Activated naive CD8-positive, alpha-beta T cell treated with anti-CD3 and anti-CD28 coated beads, Interleukin-2, amount 10 ng/mL, durations not matched to agents 7 days and 5 days (primary cell): ENCODE data around the gene HELQ. TPM values are rescaled to one million over a fixed set of nuclear protein-coding genes. Genes with fewer than 3 reads are reported as not detected.
"Not testable (repeated sequence)": the region's sequence is repeated elsewhere in the genome, so short reads cannot be mapped to it uniquely, and the experiment has no call there.

ENCODE experiments used
- ATAC-seq: fragments of 150-1000 bp; cut with Tn5 transposase; one replicate; pipeline ENCODE4 v1.10.0; 2021; ENCODE audit warnings: low read depth, moderate library complexity
- POLR2A ChIA-PET: fragments of 350-600 bp; sonication (Branson Sonifier 250); formaldehyde crosslinking; loops from one replicate; lab custom pipeline; 2021; ENCODE audit warnings: antibody characterized with exemption; lab: Charles Lee
- DNase-seq: peaks from one replicate; pipeline ENCODE4 v3.0.0; 2021
- H3K27ac Mint-ChIP-seq: one replicate; pipeline ENCODE4 v1.8.0; 2022; ENCODE audit warnings: mild to moderate bottlenecking, mixed read lengths
- H3K27me3 Mint-ChIP-seq: one replicate; pipeline ENCODE4 v1.8.0; 2022; ENCODE audit warnings: mild to moderate bottlenecking, moderate library complexity, mixed read lengths
- H3K36me3 Mint-ChIP-seq: one replicate; pipeline ENCODE4 v1.8.0; 2021; ENCODE audit warnings: mild to moderate bottlenecking, mixed read lengths
- H3K4me1 Mint-ChIP-seq: one replicate; pipeline ENCODE4 v1.8.0; 2021; ENCODE audit warnings: mixed read lengths
- H3K4me3 Mint-ChIP-seq: one replicate; pipeline ENCODE4 v1.8.0; 2022; ENCODE audit warnings: mild to moderate bottlenecking, moderate library complexity, mixed read lengths
- H3K9me3 Mint-ChIP-seq: one replicate; pipeline ENCODE4 v1.8.0; 2021; ENCODE audit warnings: mixed read lengths
- total RNA-seq, 2 experiments: library from RNA; stranded (reverse); gene quantifications; one replicate each; pipeline ENCODE4 v1.2.3, GENCODE V29; 2021

HELQ gene
- total RNA-seq, 2 experiments from 2014 or later: 27.4 to 28.7 TPM

- H3K27ac Mint-ChIP-seq: no peak overlapping the region
- no peak for DNase-seq
- no peaks in the 10 kb centered on the region for H3K4me1 Mint-ChIP-seq
- POLR2A ChIA-PET: no interaction called here
- H3K9me3 Mint-ChIP-seq: no peaks in the 10 kb centered on the region
- no peak overlapping the region for H3K4me3 Mint-ChIP-seq
- H3K27me3 Mint-ChIP-seq: no peaks in the 10 kb centered on the region
- peaks cover 26% of the 10 kb centered on the region for H3K36me3 Mint-ChIP-seq
- ATAC-seq: no peak
These were observed 41.9 kb downstream of the HELQ start for GRCh38 chr4:83413676-83414075.

- no peaks in the 10 kb centered on the region for H3K27me3 Mint-ChIP-seq
- no peak overlapping the region for H3K27ac Mint-ChIP-seq
- H3K4me3 Mint-ChIP-seq: no peak overlapping the region
- no peaks in the 10 kb centered on the region for H3K9me3 Mint-ChIP-seq
- no peak for DNase-seq
- H3K36me3 Mint-ChIP-seq: peaks cover 23% of the 10 kb centered on the region
- no peaks in the 10 kb centered on the region for H3K4me1 Mint-ChIP-seq
- POLR2A ChIA-PET: no interaction called here
- no peak for ATAC-seq
These were observed 46.7 kb downstream of the HELQ start for GRCh38 chr4:83408908-83409307.

- ATAC-seq (no peak), DNase-seq (no peak)
- Mint-ChIP-seq H3K27ac (no peak overlapping the region), H3K9me3 (peaks cover 1% of the 10 kb centered on the region), H3K36me3 (peaks cover 16% of the 10 kb centered on the region), H3K27me3 (no peaks in the 10 kb centered on the region), H3K4me1 (peaks cover 4% of the 10 kb centered on the region), H3K4me3 (no peak overlapping the region)
- POLR2A ChIA-PET: no interaction called here
These were observed 49.5 kb downstream of the HELQ start for GRCh38 chr4:83405844-83406816.

GRCh38 chr4:83398158-83398557 is 57.5 kb downstream of the HELQ start:
- H3K27ac Mint-ChIP-seq, H3K27me3 Mint-ChIP-seq, H3K4me1 Mint-ChIP-seq, H3K9me3 Mint-ChIP-seq, DNase-seq, POLR2A ChIA-PET, H3K4me3 Mint-ChIP-seq, ATAC-seq: not testable (repeated sequence)
- peaks cover 16% of the 10 kb centered on the region for H3K36me3 Mint-ChIP-seq

- POLR2A ChIA-PET: no interaction called here
- no peak for ATAC-seq
- peaks cover 6% of the 10 kb centered on the region for H3K36me3 Mint-ChIP-seq
These were observed 61.7 kb downstream of the HELQ start for GRCh38 chr4:83393908-83394307.

DNA sequence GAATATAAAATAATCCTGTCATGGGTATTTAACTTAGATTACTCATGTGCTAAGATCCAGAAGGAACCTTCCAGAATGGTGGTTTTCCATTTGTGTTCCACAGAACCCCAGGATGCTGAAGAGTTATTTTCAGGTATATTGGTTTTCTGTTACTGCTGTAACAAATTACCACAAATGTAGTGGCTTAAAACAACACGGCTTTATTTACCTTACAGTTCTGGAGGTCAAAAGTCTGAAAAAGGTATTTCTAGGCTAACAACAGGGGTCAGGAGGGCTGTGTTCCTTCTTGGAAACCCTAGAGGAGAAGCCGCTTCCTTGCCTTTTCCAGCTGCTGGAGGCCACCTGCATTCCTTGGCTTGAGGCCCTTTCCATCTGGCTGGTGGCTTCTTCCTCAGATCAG is 63.1 kb downstream of the HELQ start:
- Mint-ChIP-seq H3K4me3 (no peak overlapping the region), H3K9me3 (no peaks in the 10 kb centered on the region)
- no peak for ATAC-seq

More at GRCh38 chr4:83393908-83394307, 61.7 kb downstream of the HELQ start:
- Mint-ChIP-seq H3K4me3 (no peak overlapping the region), H3K9me3 (no peaks in the 10 kb centered on the region), H3K27ac (no peak overlapping the region), H3K4me1 (no peaks in the 10 kb centered on the region), H3K27me3 (peaks cover 16% of the 10 kb centered on the region)
- no peak for DNase-seq

GRCh38 chr4:83390944-83391343 is 64.7 kb downstream of the HELQ start:
- no peaks in the 10 kb centered on the region for H3K36me3 Mint-ChIP-seq
- DNase-seq: no peak
- H3K4me3 Mint-ChIP-seq: no peak overlapping the region
- peaks cover 2% of the 10 kb centered on the region for H3K9me3 Mint-ChIP-seq
- H3K4me1 Mint-ChIP-seq: peaks cover 9% of the 10 kb centered on the region
- H3K27me3 Mint-ChIP-seq: peaks cover 16% of the 10 kb centered on the region
- H3K27ac Mint-ChIP-seq: no peak overlapping the region
- no peak for ATAC-seq
- POLR2A ChIA-PET: no interaction called here

More for the DNA sequence above, 63.1 kb downstream of the HELQ start:
- POLR2A ChIA-PET: no interaction called here
- peaks cover 16% of the 10 kb centered on the region for H3K27me3 Mint-ChIP-seq
- H3K36me3 Mint-ChIP-seq: peaks cover 5% of the 10 kb centered on the region
- H3K27ac Mint-ChIP-seq: no peak overlapping the region
- DNase-seq: no peak
- peaks cover 9% of the 10 kb centered on the region for H3K4me1 Mint-ChIP-seq

- Mint-ChIP-seq H3K4me1 (peaks cover 9% of the 10 kb centered on the region), H3K27ac (peak overlapping the region; percentile 39), H3K9me3 (peaks cover 2% of the 10 kb centered on the region), H3K36me3 (no peaks in the 10 kb centered on the region), H3K27me3 (peaks cover 15% of the 10 kb centered on the region), H3K4me3 (no peak overlapping the region)
- DNase-seq (no peak), ATAC-seq (no peak)
- POLR2A ChIA-PET: no interaction called here
These were observed 65.7 kb downstream of the HELQ start for GRCh38 chr4:83389756-83390505.

- ATAC-seq (no peak), DNase-seq (no peak)
- Mint-ChIP-seq H3K27me3 (peaks cover 8% of the 10 kb centered on the region), H3K36me3 (no peaks in the 10 kb centered on the region), H3K9me3 (peaks cover 3% of the 10 kb centered on the region), H3K4me3 (no peak overlapping the region), H3K27ac (no peak overlapping the region), H3K4me1 (peaks cover 9% of the 10 kb centered on the region)
- POLR2A ChIA-PET: interaction anchor here (1.1 to 1.6 kb wide), 4 partner anchors 54 to 276 kb away, joined by 3 to 13 read pairs (median 4); partner anchors contain the start of gene COQ2
These were observed 66.4 kb downstream of the HELQ start for GRCh38 chr4:83389037-83389720.

- H3K4me3 Mint-ChIP-seq: peak overlapping the region; percentile 31
- POLR2A ChIA-PET: interaction anchor here (1.0 to 1.6 kb wide), 6 partner anchors 9 to 275 kb away, joined by 3 to 13 read pairs (median 4); partner anchors contain the start of gene COQ2
- H3K27ac Mint-ChIP-seq: peak overlapping the region; percentile 75
- DNase-seq (no peak), ATAC-seq (peak; percentile 98)
- peaks cover 6% of the 10 kb centered on the region for H3K27me3 Mint-ChIP-seq
- H3K4me1 Mint-ChIP-seq: peaks cover 9% of the 10 kb centered on the region
- no peaks in the 10 kb centered on the region for H3K36me3 Mint-ChIP-seq
- peaks cover 7% of the 10 kb centered on the region for H3K9me3 Mint-ChIP-seq
These were observed 67.3 kb downstream of the HELQ start for GRCh38 chr4:83388313-83388676.

- H3K36me3 Mint-ChIP-seq: no peaks in the 10 kb centered on the region
- peak overlapping the region; percentile 75 for H3K27ac Mint-ChIP-seq
- peaks cover 12% of the 10 kb centered on the region for H3K4me1 Mint-ChIP-seq
- peaks cover 7% of the 10 kb centered on the region for H3K9me3 Mint-ChIP-seq
- DNase-seq (no peak), ATAC-seq (no peak)
- H3K27me3 Mint-ChIP-seq: peaks cover 2% of the 10 kb centered on the region
- POLR2A ChIA-PET: interaction anchor here (1.0 to 1.6 kb wide), 6 partner anchors 8 to 275 kb away, joined by 3 to 13 read pairs (median 4); partner anchors contain the start of gene COQ2
- H3K4me3 Mint-ChIP-seq: no peak overlapping the region
These were observed 67.9 kb downstream of the HELQ start for GRCh38 chr4:83387476-83388312.

- no peak for ATAC-seq
- Mint-ChIP-seq H3K36me3 (no peaks in the 10 kb centered on the region), H3K27me3 (peaks cover 2% of the 10 kb centered on the region), H3K9me3 (peaks cover 7% of the 10 kb centered on the region), H3K4me1 (peaks cover 13% of the 10 kb centered on the region), H3K27ac (no peak overlapping the region), H3K4me3 (no peak overlapping the region)
- POLR2A ChIA-PET: no interaction called here
- no peak for DNase-seq
These were observed 68.6 kb downstream of the HELQ start for GRCh38 chr4:83387012-83387411.
